Panc1 (cell line): ENCODE measurements around the gene MCM9. TPM values are rescaled to one million over a fixed set of nuclear protein-coding genes. Genes with fewer than 3 reads are reported as not detected.
A peak's percentile ranks its signal among the peaks of the same experiment; 100 is the strongest.

ENCODE experiments used
- ATAC-seq: fragments of 200-7000 bp; cut with Tn5 transposase; 2 replicates; pipeline ENCODE4 v1.9.1; 2020; ENCODE audit warnings: mild to moderate bottlenecking, moderate library complexity
- Bru-seq: library from RNA; stranded (reverse); fragments of 400-500 nt; gene quantifications from one replicate; lab custom pipeline; 2021; lab: Mats Ljungman, UMichigan
- BruChase-seq, 2 experiments: library from RNA; stranded (reverse); fragments of 400-500 nt; gene quantifications; one replicate each; lab custom pipeline; 2021; lab: Mats Ljungman, UMichigan
- BruUV-seq: library from RNA; stranded (reverse); fragments of 400-500 nt; replicated peaks from 2 replicates; lab custom pipeline; 2021; lab: Mats Ljungman, UMichigan
- CTCF ChIA-PET: fragments of 300-600 bp; sonication (Branson Sonifier 250); formaldehyde crosslinking; loops from one replicate; lab custom pipeline; 2022; ENCODE audit warnings: antibody characterized with exemption; lab: Charles Lee
- POLR2A ChIA-PET: fragments of 300-600 bp; sonication (Branson Sonifier 250); formaldehyde crosslinking; loops from one replicate; lab custom pipeline; 2022; ENCODE audit warnings: antibody characterized with exemption; lab: Charles Lee
- DNase-seq: peaks from one replicate; pipeline ENCODE4 v3.0.0-alpha.2; 2010; ENCODE audit warnings: low read depth, low spot score
- H3K27ac ChIP-seq: 2 replicates; pipeline ENCODE4 v1.5.1; 2011; ENCODE audit warnings: mild to moderate bottlenecking, low read length, inconsistent platforms
- H3K27me3 ChIP-seq: fragments of 200-500 bp; sonication (Bioruptor generic); 2 replicates; pipeline ENCODE4 v1.6.0; 2014; ENCODE audit warnings: low read length, inconsistent platforms; ENCODE audit not compliant: control insufficient read depth, insufficient read depth
- H3K36me3 ChIP-seq: fragments of 200-500 bp; sonication (Bioruptor generic); 2 replicates; pipeline ENCODE4 v1.5.1; 2014; ENCODE audit warnings: inconsistent platforms, mild to moderate bottlenecking, low read length, moderate library complexity; ENCODE audit not compliant: control insufficient read depth, insufficient read depth
- H3K4me1 ChIP-seq: 2 replicates; pipeline ENCODE4 v1.5.1; 2011; ENCODE audit warnings: inconsistent platforms, mild to moderate bottlenecking, low read length, moderate library complexity; ENCODE audit not compliant: control insufficient read depth, insufficient read depth
- H3K4me3 ChIP-seq, 2 experiments: 2 replicates each; pipeline ENCODE4 v1.5.1; 2011 to 2012; ENCODE audit warnings: low read depth in 2 of 2, low read length in 2 of 2, mild to moderate bottlenecking in 2 of 2, inconsistent platforms in 1 of 2, moderate library complexity in 1 of 2
- H3K9me3 ChIP-seq: fragments of 200-500 bp; sonication (Bioruptor generic); 2 replicates; pipeline ENCODE4 v1.5.1; 2014; ENCODE audit warnings: low read depth, mild to moderate bottlenecking, inconsistent platforms, low read length, moderate library complexity; ENCODE audit not compliant: control insufficient read depth, insufficient read depth
- CTCF ChIP-seq: fragments of 450-650 bp; IDR thresholded peaks from 2 replicates; pipeline ENCODE4 v1.5.1; 2017; ENCODE audit warnings: mild to moderate bottlenecking
- POLR2AphosphoS5 ChIP-seq: IDR thresholded peaks from 2 replicates; pipeline ENCODE4 v1.6.1; 2012; ENCODE audit warnings: mild to moderate bottlenecking, low read depth, low read length, moderate library complexity
- REST ChIP-seq, 2 experiments: IDR thresholded peaks; 2 replicates each; pipeline ENCODE4 v1.6.1; 2011 to 2012; ENCODE audit warnings: low read depth in 2 of 2, control low read depth in 1 of 2, low read length in 1 of 2, mild to moderate bottlenecking in 1 of 2, moderate library complexity in 1 of 2; ENCODE audit not compliant: insufficient read depth in 1 of 2
- SIN3A ChIP-seq: IDR thresholded peaks from 2 replicates; pipeline ENCODE4 v1.6.1; 2012; ENCODE audit warnings: low read depth, mild to moderate bottlenecking, low read length, moderate library complexity, borderline replicate concordance; ENCODE audit not compliant: insufficient read depth
- TCF7L2 ChIP-seq: IDR thresholded peaks from 2 replicates; pipeline ENCODE4 v1.6.1; 2011; ENCODE audit warnings: mild to moderate bottlenecking, low read depth, low read length, inconsistent platforms
- in situ Hi-C: cut with HindIII; loops from 2 replicates; pipeline ENCODE4 v1.10.0; 2016; ENCODE audit warnings: low sequenced_read_pairs, low pct_unique_long_range_greater_than_20kb
- intact Hi-C: fragments of 100-400 bp; cut with micrococcal nuclease; formaldehyde crosslinking; loops from one replicate; pipeline ENCODE4 v1.10.0; 2022; ENCODE audit not compliant: unreplicated experiment
- long read RNA-seq: library from polyadenylated mRNA; unstranded; transcript quantifications from one replicate; pipeline ENCODE4 v2.0.0, GENCODE V29; 2021; ENCODE audit not compliant: unreplicated experiment
- polyA plus RNA-seq: library from polyadenylated mRNA; unstranded; fragments of >200 nt; gene quantifications from one replicate; pipeline ENCODE4 v1.2.1, GENCODE V29; 2012; ENCODE audit warnings: missing spikeins; ENCODE audit not compliant: insufficient read length
- total RNA-seq: library from RNA; stranded (reverse); gene quantifications from one replicate; pipeline ENCODE4 v1.2.1, GENCODE V29; 2021; ENCODE audit not compliant: unreplicated experiment

MCM9 gene
- total RNA-seq: 20.4 TPM
- 9.1 TPM for polyA plus RNA-seq
- Bru-seq, nascent RNA: percentile 87 among the genes with signal in this experiment
- percentile 73 among the genes with signal in this experiment for BruChase-seq, experiment 1, labeled RNA remaining after a 2-hour chase
- BruChase-seq, experiment 2, labeled RNA remaining after a 6-hour chase: percentile 71 among the genes with signal in this experiment
- long read RNA-seq, full-length matches to known transcripts: 6 of 35 reads
- long read RNA-seq, partial matches to known transcripts: 8 of 35 reads
- long read RNA-seq, other reads (novel, unspliced or antisense): 21 of 35 reads

GRCh38 chr6:118934461-118935330 lies at the start of gene MCM9:
Gene MCM9, minus strand, starts transcription at chr6:118935159. Its CDS starts 3,436 bp downstream, at chr6:118931723.
- ATAC-seq (peak; percentile 99), DNase-seq (peak; percentile 43)
- no peaks in the 10 kb centered on the region for H3K9me3 ChIP-seq
- intact Hi-C loops: no loop called here
- H3K27ac ChIP-seq: peak within 1 kb of the TSS; percentile 91
- peaks cover 17% of the 10 kb centered on the region; the same call in 1 of the 2 replicates for H3K4me1 ChIP-seq
- ChIA-PET POLR2A (interaction anchor here (0.8 kb wide), 1 partner anchor 76 kb away, joined by 17 read pairs; no protein-coding TSS in a partner anchor), CTCF (no interaction called here)
- H3K36me3 ChIP-seq: peaks cover 11% of the 10 kb centered on the region
- peak within 1 kb of the TSS; percentile 96 to 97 for H3K4me3 ChIP-seq
- BruUV-seq: no TSS peak
- TF ChIP-seq SIN3A (peak; percentile 61; the same call in 1 of the 2 replicates), CTCF (no peak), TCF7L2 (peak; percentile 41; the same call in 1 of the 2 replicates), REST (IDR thresholded peaks at IDR 0.05; ENCODE audit: insufficient read depth in 1 of 2, low read depth in 2 of 2, low read length in 1 of 2) (no peak), POLR2AphosphoS5 (0 out of 2 replicates have a peak, but pooled peaks have one; percentile 7)
- in situ Hi-C loops: no loop called here
- H3K27me3 ChIP-seq: no peaks in the 10 kb centered on the region

- ATAC-seq (no peak), DNase-seq (no peak)
- Histone ChIP-seq H3K4me1 (no peaks in the 10 kb centered on the region), H3K9me3 (no peaks in the 10 kb centered on the region), H3K4me3 (no peak overlapping the region), H3K27me3 (no peaks in the 10 kb centered on the region), H3K27ac (no peak overlapping the region), H3K36me3 (no peaks in the 10 kb centered on the region)
- no TSS peak for BruUV-seq
- POLR2A ChIA-PET: no interaction called here
- CTCF ChIA-PET: no interaction called here
- no peak for TF ChIP-seq POLR2AphosphoS5
- TF ChIP-seq CTCF: no peak
- no peak for TF ChIP-seq TCF7L2
- no peak for TF ChIP-seq SIN3A
- no peak for TF ChIP-seq REST (IDR thresholded peaks at IDR 0.05; ENCODE audit: insufficient read depth in 1 of 2, low read depth in 2 of 2, low read length in 1 of 2)
- intact Hi-C loops (no loop called here), in situ Hi-C loops (no loop called here)
These were observed 49.4 kb upstream of the MCM9 start for GRCh38 chr6:118984342-118984741.
